Mononuclear cell (primary cell): ENCODE results near the gene CEP250. TPM values are rescaled to one million over a fixed set of nuclear protein-coding genes. Genes with fewer than 3 reads are reported as not detected.

Source experiments
- H3K27me3 ChIP-seq: 2 replicates; pipeline ENCODE4 v1.6.0; 2011; ENCODE audit warnings: low read length, control low read depth; ENCODE audit not compliant: insufficient read depth
- H3K4me1 ChIP-seq: 2 replicates; pipeline ENCODE4 v1.5.1; 2011; ENCODE audit warnings: mild to moderate bottlenecking, low read length, control low read depth; ENCODE audit not compliant: insufficient read depth
- H3K4me3 ChIP-seq: 2 replicates; pipeline ENCODE4 v1.5.1; 2011; ENCODE audit warnings: mild to moderate bottlenecking, low read length, moderate library complexity
- H3K9me3 ChIP-seq: 2 replicates; pipeline ENCODE4 v1.5.1; 2011; ENCODE audit warnings: low read depth, mild to moderate bottlenecking, control low read depth, low read length
- total RNA-seq: library from RNA; depleted of rRNA; stranded (reverse); fragments of >200 nt; gene quantifications from one replicate; pipeline ENCODE4 v1.2.3, GENCODE V29; 2012

CEP250 gene
- total RNA-seq, 1 donor, result 10.7 TPM

GRCh38 chr20:35497780-35498189 is 42.4 kb downstream of the CEP250 start:
- Histone ChIP-seq H3K4me1 (peaks cover 14% of the 10 kb centered on the region), H3K9me3 (no peaks in the 10 kb centered on the region), H3K27me3 (no peaks in the 10 kb centered on the region), H3K4me3 (no peak overlapping the region)

GRCh38 chr20:35499271-35499670 is 43.9 kb downstream of the CEP250 start:
- Histone ChIP-seq H3K27me3 (no peaks in the 10 kb centered on the region), H3K4me1 (peaks cover 16% of the 10 kb centered on the region), H3K9me3 (no peaks in the 10 kb centered on the region), H3K4me3 (no peak overlapping the region)

- Histone ChIP-seq H3K4me1 (peaks cover 33% of the 10 kb centered on the region), H3K4me3 (no peak overlapping the region), H3K27me3 (no peaks in the 10 kb centered on the region), H3K9me3 (no peaks in the 10 kb centered on the region)
Measured at GRCh38 chr20:35502352-35502751, 47.0 kb downstream of the CEP250 start.

GRCh38 chr20:35503281-35503680 is 47.9 kb downstream of the CEP250 start:
- no peak overlapping the region for H3K4me3 ChIP-seq
- H3K4me1 ChIP-seq, result peaks cover 33% of the 10 kb centered on the region
- H3K27me3 ChIP-seq, result no peaks in the 10 kb centered on the region
- no peaks in the 10 kb centered on the region for H3K9me3 ChIP-seq

- Histone ChIP-seq H3K4me3 (no peak overlapping the region), H3K4me1 (peaks cover 33% of the 10 kb centered on the region)
Measured at GRCh38 chr20:35503841-35504561, 48.6 kb downstream of the CEP250 start.

GRCh38 chr20:35504751-35505150 is 49.4 kb downstream of the CEP250 start:
- Histone ChIP-seq H3K4me1 (peaks cover 33% of the 10 kb centered on the region), H3K27me3 (no peaks in the 10 kb centered on the region)

More at GRCh38 chr20:35503841-35504561, 48.6 kb downstream of the CEP250 start:
- Histone ChIP-seq H3K27me3 (no peaks in the 10 kb centered on the region), H3K9me3 (no peaks in the 10 kb centered on the region)

GRCh38 chr20:35506179-35506578 is 50.8 kb downstream of the CEP250 start:
- H3K4me3 ChIP-seq, result no peak overlapping the region
- peaks cover 33% of the 10 kb centered on the region for H3K4me1 ChIP-seq
- H3K9me3 ChIP-seq, result no peaks in the 10 kb centered on the region
- no peaks in the 10 kb centered on the region for H3K27me3 ChIP-seq

More at GRCh38 chr20:35504751-35505150, 49.4 kb downstream of the CEP250 start:
- Histone ChIP-seq H3K4me3 (no peak overlapping the region), H3K9me3 (no peaks in the 10 kb centered on the region)

GRCh38 chr20:35506872-35507638 is 51.7 kb downstream of the CEP250 start:
- no peak overlapping the region for H3K4me3 ChIP-seq
- H3K27me3 ChIP-seq, result no peaks in the 10 kb centered on the region
- peaks cover 27% of the 10 kb centered on the region for H3K4me1 ChIP-seq
- no peaks in the 10 kb centered on the region for H3K9me3 ChIP-seq

- H3K27me3 ChIP-seq, result no peaks in the 10 kb centered on the region
- peaks cover 17% of the 10 kb centered on the region for H3K4me1 ChIP-seq
- no peak overlapping the region for H3K4me3 ChIP-seq
- no peaks in the 10 kb centered on the region for H3K9me3 ChIP-seq
Measured at GRCh38 chr20:35508493-35509218, 53.3 kb downstream of the CEP250 start.

GRCh38 chr20:35510951-35511735 is 55.7 kb downstream of the CEP250 start:
- H3K9me3 ChIP-seq, result no peaks in the 10 kb centered on the region
- H3K4me1 ChIP-seq, result peaks cover 10% of the 10 kb centered on the region
- no peaks in the 10 kb centered on the region for H3K27me3 ChIP-seq
- no peak overlapping the region for H3K4me3 ChIP-seq

- Histone ChIP-seq H3K4me1 (peaks cover 3% of the 10 kb centered on the region), H3K9me3 (no peaks in the 10 kb centered on the region), H3K4me3 (no peak overlapping the region), H3K27me3 (no peaks in the 10 kb centered on the region)
Measured at GRCh38 chr20:35511814-35512420, 56.5 kb downstream of the CEP250 start.

- H3K4me3 ChIP-seq, result no peak overlapping the region
- no peaks in the 10 kb centered on the region for H3K27me3 ChIP-seq
- no peaks in the 10 kb centered on the region for H3K4me1 ChIP-seq
- no peaks in the 10 kb centered on the region for H3K9me3 ChIP-seq
Measured at GRCh38 chr20:35514371-35514932, 59.1 kb downstream of the CEP250 start.

- Histone ChIP-seq H3K9me3 (no peaks in the 10 kb centered on the region), H3K4me3 (no peak overlapping the region), H3K4me1 (no peaks in the 10 kb centered on the region), H3K27me3 (no peaks in the 10 kb centered on the region)
Measured at GRCh38 chr20:35515341-35515740, 59.9 kb downstream of the CEP250 start.
